HUES64 (cell line): ENCODE data around the gene GARIN6.

Experiments
- H3K27ac ChIP-seq: 2 replicates; pipeline ENCODE4 v1.7.0; 2013; ENCODE audit warnings: low read depth, low read length, inconsistent platforms
- H3K27me3 ChIP-seq: 2 replicates; pipeline ENCODE4 v1.6.1; 2013; ENCODE audit warnings: mild to moderate bottlenecking, low read length; ENCODE audit not compliant: insufficient read depth
- H3K36me3 ChIP-seq: 2 replicates; pipeline ENCODE4 v1.6.1; 2013; ENCODE audit warnings: mild to moderate bottlenecking, low read length; ENCODE audit not compliant: insufficient read depth
- H3K4me1 ChIP-seq: 2 replicates; pipeline ENCODE4 v1.6.1; 2013; ENCODE audit warnings: mild to moderate bottlenecking, low read length, moderate library complexity; ENCODE audit not compliant: insufficient read depth
- H3K4me3 ChIP-seq: 2 replicates; pipeline ENCODE4 v1.5.1; 2013; ENCODE audit warnings: mild to moderate bottlenecking, low read length, moderate library complexity
- H3K9ac ChIP-seq: 2 replicates; pipeline ENCODE4 v1.6.1; 2013; ENCODE audit warnings: mild to moderate bottlenecking, low read depth, low read length
- H3K9me3 ChIP-seq: 2 replicates; pipeline ENCODE4 v1.6.1; 2013; ENCODE audit warnings: low read depth, low read length; ENCODE audit not compliant: insufficient read depth
- WGBS: fragments of 150-250, 120-280 bp; methylation state at CpG from one replicate; pipeline ENCODE4 v1.1.7; 2013; ENCODE audit warnings: missing lambda C conversion rate; 5-methylcytosine and 5-hydroxymethylcytosine counted together

The GARIN6 gene

GRCh38 chr12:99644629-99645028 lies 2.9 kb upstream of the GARIN6 start:
- 93% methylated on average over 2 of the region's 2 CpGs for WGBS
- no peak overlapping the region for H3K4me3 ChIP-seq
- no peak overlapping the region for H3K9ac ChIP-seq
- H3K4me1 ChIP-seq = no peaks in the 10 kb centered on the region
- no peaks in the 10 kb centered on the region for H3K27me3 ChIP-seq
- no peak overlapping the region for H3K27ac ChIP-seq
- H3K36me3 ChIP-seq = no peaks in the 10 kb centered on the region
- H3K9me3 ChIP-seq = no peaks in the 10 kb centered on the region

- H3K9me3 ChIP-seq = no peaks in the 10 kb centered on the region
- H3K27me3 ChIP-seq = no peaks in the 10 kb centered on the region
- no peak overlapping the region for H3K4me3 ChIP-seq
- no peak overlapping the region for H3K27ac ChIP-seq
- H3K9ac ChIP-seq = no peak overlapping the region
- WGBS = 95% methylated on average over 14 of the region's 14 CpGs
- no peaks in the 10 kb centered on the region for H3K4me1 ChIP-seq
- H3K36me3 ChIP-seq = no peaks in the 10 kb centered on the region
Measured at GRCh38 chr12:99648183-99648582, 630 bp downstream of the GARIN6 start.

GRCh38 chr12:99649551-99649950 lies 2.0 kb downstream of the GARIN6 start:
- H3K27me3 ChIP-seq = no peaks in the 10 kb centered on the region

GRCh38 chr12:99658671-99659349 lies 11.3 kb downstream of the GARIN6 start:
- Histone ChIP-seq H3K9me3 (no peaks in the 10 kb centered on the region), H3K9ac (no peak overlapping the region), H3K4me1 (no peaks in the 10 kb centered on the region), H3K4me3 (no peak overlapping the region), H3K36me3 (no peaks in the 10 kb centered on the region), H3K27me3 (no peaks in the 10 kb centered on the region), H3K27ac (no peak overlapping the region)
- 100% methylated on average over 1 of the region's 1 CpG for WGBS

More at GRCh38 chr12:99649551-99649950, 2.0 kb downstream of the GARIN6 start:
- no peaks in the 10 kb centered on the region for H3K9me3 ChIP-seq
- 91% methylated on average over 1 of the region's 1 CpG for WGBS
- no peak overlapping the region for H3K27ac ChIP-seq
- H3K4me1 ChIP-seq = no peaks in the 10 kb centered on the region
- H3K9ac ChIP-seq = no peak overlapping the region
- H3K4me3 ChIP-seq = no peak overlapping the region
- no peaks in the 10 kb centered on the region for H3K36me3 ChIP-seq

- peaks cover 15% of the 10 kb centered on the region for H3K4me1 ChIP-seq
- no peak overlapping the region for H3K4me3 ChIP-seq
- WGBS = 78% methylated on average over 1 of the region's 1 CpG
- no peaks in the 10 kb centered on the region for H3K27me3 ChIP-seq
- H3K27ac ChIP-seq = peak overlapping the region; percentile 5; the same call in 1 of the 2 replicates
- peaks cover 13% of the 10 kb centered on the region; the same call in 1 of the 2 replicates for H3K9me3 ChIP-seq
- H3K9ac ChIP-seq = no peak overlapping the region
- no peaks in the 10 kb centered on the region for H3K36me3 ChIP-seq
Measured at GRCh38 chr12:99670635-99671034, 23.1 kb downstream of the GARIN6 start.

GRCh38 chr12:99680276-99680675 lies 32.7 kb downstream of the GARIN6 start:
- H3K27me3 ChIP-seq = no peaks in the 10 kb centered on the region
- H3K4me3 ChIP-seq = no peak overlapping the region
- H3K36me3 ChIP-seq = no peaks in the 10 kb centered on the region
- H3K4me1 ChIP-seq = no peaks in the 10 kb centered on the region
- no peak overlapping the region for H3K9ac ChIP-seq
- no peak overlapping the region for H3K27ac ChIP-seq
- 96% methylated on average over 4 of the region's 4 CpGs for WGBS
- peaks cover 6% of the 10 kb centered on the region; the same call in 1 of the 2 replicates for H3K9me3 ChIP-seq

- Histone ChIP-seq H3K9ac (no peak overlapping the region), H3K9me3 (no peaks in the 10 kb centered on the region), H3K4me3 (no peak overlapping the region), H3K27ac (no peak overlapping the region), H3K27me3 (no peaks in the 10 kb centered on the region), H3K4me1 (no peaks in the 10 kb centered on the region), H3K36me3 (no peaks in the 10 kb centered on the region)
- WGBS = 91% methylated on average over 1 of the region's 1 CpG
Measured at GRCh38 chr12:99686142-99686541, 38.6 kb downstream of the GARIN6 start.

GRCh38 chr12:99695050-99695449 lies 47.5 kb downstream of the GARIN6 start:
- Histone ChIP-seq H3K4me1 (no peaks in the 10 kb centered on the region), H3K27me3 (no peaks in the 10 kb centered on the region), H3K27ac (no peak overlapping the region), H3K4me3 (no peak overlapping the region), H3K9me3 (no peaks in the 10 kb centered on the region), H3K36me3 (no peaks in the 10 kb centered on the region), H3K9ac (no peak overlapping the region)
- 95% methylated on average over 1 of the region's 2 CpGs for WGBS
